ENCODE measurements around the gene NUDT22.

Gene NUDT22

GRCh38 chr11:64229744-64230170 lies 3.7 kb downstream of the NUDT22 start:
- no peak for DNase-seq

GRCh38 chr11:64230171-64230984 lies 4.3 kb downstream of the NUDT22 start, which contains the start of gene DNAJC4:
TSS of gene DNAJC4 (plus strand) at chr11:64230548. CDS start at chr11:64230855, 307 bp downstream.
- DNase-seq, result peak; percentile 80

GRCh38 chr11:64230985-64231365 lies 4.9 kb downstream of the NUDT22 start:
- no peak for DNase-seq

GRCh38 chr11:64231546-64231945 lies 5.5 kb downstream of the NUDT22 start:
- DNase-seq, result no peak

GRCh38 chr11:64232182-64232966 lies 6.3 kb downstream of the NUDT22 start:
- DNase-seq, result no peak

GRCh38 chr11:64232967-64233315 lies 6.9 kb downstream of the NUDT22 start:
- DNase-seq, result no peak

GRCh38 chr11:64233913-64234586 lies 8.0 kb downstream of the NUDT22 start, which contains the start of gene VEGFB:
TSS of gene VEGFB (plus strand) at chr11:64234584. CDS start at chr11:64234834, 250 bp downstream.
- peak; percentile 27 for DNase-seq

- DNase-seq, result peak; percentile 21
Observed at GRCh38 chr11:64234647-64235379, 8.7 kb downstream of the NUDT22 start.

GRCh38 chr11:64235437-64236161 lies 9.5 kb downstream of the NUDT22 start:
- DNase-seq, result no peak

- DNase-seq, result no peak
Observed at GRCh38 chr11:64237484-64237951, 11.4 kb downstream of the NUDT22 start.

- no peak for DNase-seq
Observed at GRCh38 chr11:64238076-64238475, 12.0 kb downstream of the NUDT22 start.

- DNase-seq, result no peak
Observed at GRCh38 chr11:64238999-64239398, 12.9 kb downstream of the NUDT22 start.

- DNase-seq, result no peak
Observed at GRCh38 chr11:64239662-64240434, 13.8 kb downstream of the NUDT22 start.

- DNase-seq, result peak; percentile 96
Observed at GRCh38 chr11:64240435-64241240, 14.6 kb downstream of the NUDT22 start, which contains the start of gene FKBP2. TSS of gene FKBP2 (plus strand) at chr11:64241095. CDS start at chr11:64242388, 1,293 bp downstream.

- peak; percentile 99 for DNase-seq
Observed at GRCh38 chr11:64241241-64241490, 15.1 kb downstream of the NUDT22 start.

- peak; percentile 59 for DNase-seq
Observed at GRCh38 chr11:64241491-64242374, 15.7 kb downstream of the NUDT22 start.

GRCh38 chr11:64243236-64243854 lies 17.3 kb downstream of the NUDT22 start:
- no peak for DNase-seq

- no peak for DNase-seq
Observed at GRCh38 chr11:64244107-64244506, 18.0 kb downstream of the NUDT22 start.

GRCh38 chr11:64244966-64245365 lies 18.9 kb downstream of the NUDT22 start:
- no peak for DNase-seq

Data from T1000 (cell line).